ENCODE results near the gene TMEM63B.

Gene TMEM63B

GRCh38 chr6:44190715-44191114, 63.4 kb downstream of the TMEM63B start:
- no peak for TF ChIP-seq CTCF (IDR thresholded peaks at IDR 0.05)

- no peak for TF ChIP-seq CTCF (IDR thresholded peaks at IDR 0.05)
These were observed 65.2 kb downstream of the TMEM63B start for GRCh38 chr6:44192428-44193041.

- no peak for TF ChIP-seq CTCF (IDR thresholded peaks at IDR 0.05)
These were observed 66.1 kb downstream of the TMEM63B start for GRCh38 chr6:44193307-44193910.

- no peak for TF ChIP-seq CTCF (IDR thresholded peaks at IDR 0.05)
These were observed 67.0 kb downstream of the TMEM63B start for GRCh38 chr6:44194326-44194725.

GRCh38 chr6:44198684-44199083, 71.3 kb downstream of the TMEM63B start:
- no peak for TF ChIP-seq CTCF (IDR thresholded peaks at IDR 0.05)

- TF ChIP-seq CTCF (IDR thresholded peaks at IDR 0.05) = no peak
These were observed 72.5 kb downstream of the TMEM63B start for GRCh38 chr6:44199883-44200282.

- no peak for TF ChIP-seq CTCF (IDR thresholded peaks at IDR 0.05)
These were observed 73.8 kb downstream of the TMEM63B start for GRCh38 chr6:44201200-44201599.

All from LNCAP (cell line).